HG02623 (cell line): ENCODE results near the gene PEPD.
A peak's percentile ranks its signal among the peaks of the same experiment; 100 is the strongest.

ENCODE experiments used
- ATAC-seq: cut with Tn5 transposase; IDR thresholded peaks from one replicate; pipeline ENCODE4 v1.9.1; 2021; ENCODE audit warnings: moderate library complexity; ENCODE audit not compliant: unreplicated experiment

The PEPD gene

DNA sequence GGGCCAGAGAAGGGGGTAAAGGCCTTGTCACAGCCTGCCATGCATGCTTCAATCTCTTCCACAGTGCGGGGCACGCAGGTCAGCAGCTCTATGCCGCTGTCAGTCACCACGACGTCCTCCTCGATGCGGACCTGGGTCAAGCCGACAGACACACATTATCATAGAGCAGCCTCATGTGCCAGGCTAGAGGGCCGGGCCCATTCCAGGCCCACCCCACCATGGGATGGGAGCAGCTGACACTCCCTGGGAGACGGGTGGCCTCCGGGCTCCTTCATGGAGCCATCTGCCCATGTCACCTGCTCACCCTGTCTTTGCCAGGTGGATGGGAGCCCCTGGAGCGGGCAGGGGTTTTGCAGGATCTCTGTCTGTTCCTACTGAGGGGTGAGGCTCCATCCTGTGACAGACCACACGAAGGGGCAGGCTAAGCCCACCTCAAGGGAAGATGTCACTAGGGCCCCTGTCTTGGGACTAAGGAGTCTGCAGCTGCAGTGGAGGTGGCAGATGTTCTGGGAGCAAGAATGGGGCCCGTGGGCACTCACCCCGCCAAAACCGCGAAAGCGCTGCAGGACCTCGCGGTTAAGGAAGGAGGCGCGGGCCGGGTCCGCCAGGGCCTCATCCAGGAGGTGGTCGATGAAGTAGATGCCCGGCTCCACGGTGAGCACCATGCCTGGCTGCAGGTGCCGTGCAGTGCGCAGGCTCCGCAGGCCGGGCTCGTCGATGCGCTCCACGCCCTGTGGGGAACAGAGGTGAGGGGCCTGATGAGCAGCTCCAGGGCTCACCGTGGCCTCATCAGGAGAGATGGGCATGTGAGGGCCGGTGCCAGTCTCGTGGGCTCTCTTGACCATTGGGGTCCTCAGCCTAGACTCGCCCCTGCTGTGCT is 134.0 kb downstream of the PEPD start:
- no peak for ATAC-seq

DNA sequence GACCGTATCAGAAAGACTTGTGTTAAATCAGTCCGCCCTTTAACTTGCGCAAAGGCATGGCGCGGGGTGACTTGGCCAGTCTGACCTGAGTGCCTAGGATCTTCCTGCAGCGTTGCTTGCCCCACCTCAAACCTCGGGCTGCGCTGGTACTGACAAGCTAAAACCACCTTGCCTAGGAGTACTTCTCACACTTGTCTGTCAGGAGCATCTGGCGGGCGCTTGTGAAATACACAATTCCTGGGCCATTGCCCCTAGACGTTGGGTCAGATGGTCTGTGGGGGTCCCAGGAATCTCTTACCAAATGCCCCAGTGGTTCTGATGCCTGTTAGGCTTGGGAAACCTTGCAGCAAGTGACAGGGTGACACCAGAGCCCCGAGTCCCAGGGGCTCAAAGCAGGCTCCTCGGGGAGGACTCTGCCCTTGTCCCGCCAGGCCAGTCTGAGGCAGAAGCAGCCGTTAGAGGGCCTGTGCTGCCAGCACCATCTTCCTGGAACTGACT is 135.2 kb downstream of the PEPD start:
- ATAC-seq = no peak

DNA sequence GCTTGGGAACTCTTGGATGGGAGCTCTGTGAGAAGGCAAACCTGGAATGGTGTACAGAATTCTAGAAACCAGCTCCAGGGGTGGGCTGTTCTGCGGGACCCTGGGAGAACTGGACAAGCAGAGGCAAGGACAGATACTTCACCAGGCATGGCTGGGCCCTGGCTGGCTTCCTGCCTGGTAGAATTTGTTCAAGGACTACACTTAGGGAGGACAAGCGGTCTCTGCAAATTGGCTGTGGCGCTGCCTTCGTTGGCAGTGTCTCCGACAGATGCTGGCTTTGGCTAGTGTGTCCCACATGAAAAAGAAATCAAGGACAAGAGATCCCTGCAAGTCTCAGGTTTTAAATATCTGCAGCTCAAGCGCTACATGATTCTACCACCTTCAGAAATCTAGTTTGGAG is 135.6 kb downstream of the PEPD start:
- ATAC-seq = no peak

- ATAC-seq = no peak
Observed at GRCh38 chr19:33384983-33385382, 136.6 kb downstream of the PEPD start.

GRCh38 chr19:33383720-33384292 is 137.8 kb downstream of the PEPD start:
- no peak for ATAC-seq

- no peak for ATAC-seq
Observed at GRCh38 chr19:33382982-33383381, 138.6 kb downstream of the PEPD start.

GRCh38 chr19:33382006-33382405 is 139.6 kb downstream of the PEPD start:
- no peak for ATAC-seq

DNA sequence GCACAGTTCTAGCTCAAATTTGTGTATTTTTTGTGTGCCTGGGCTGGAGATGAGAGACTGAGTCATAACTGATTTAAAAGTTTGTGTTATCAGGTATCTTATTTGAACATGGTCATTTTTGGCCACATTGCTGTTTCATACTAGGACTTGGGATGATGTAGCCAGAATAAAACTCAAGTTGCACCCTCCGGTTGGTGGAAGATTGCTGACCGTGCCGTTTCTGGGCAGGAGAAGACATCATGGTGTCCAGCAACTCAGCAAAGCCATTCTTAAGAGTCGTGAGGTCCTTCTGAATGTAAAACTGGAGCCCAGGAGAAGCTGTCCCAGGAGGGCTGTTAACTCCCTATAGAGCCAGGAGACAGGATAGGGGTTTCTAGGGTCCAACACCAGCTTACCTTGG is 140.5 kb downstream of the PEPD start:
- no peak for ATAC-seq

GRCh38 chr19:33379151-33379829 is 142.3 kb downstream of the PEPD start:
- ATAC-seq = no peak

DNA sequence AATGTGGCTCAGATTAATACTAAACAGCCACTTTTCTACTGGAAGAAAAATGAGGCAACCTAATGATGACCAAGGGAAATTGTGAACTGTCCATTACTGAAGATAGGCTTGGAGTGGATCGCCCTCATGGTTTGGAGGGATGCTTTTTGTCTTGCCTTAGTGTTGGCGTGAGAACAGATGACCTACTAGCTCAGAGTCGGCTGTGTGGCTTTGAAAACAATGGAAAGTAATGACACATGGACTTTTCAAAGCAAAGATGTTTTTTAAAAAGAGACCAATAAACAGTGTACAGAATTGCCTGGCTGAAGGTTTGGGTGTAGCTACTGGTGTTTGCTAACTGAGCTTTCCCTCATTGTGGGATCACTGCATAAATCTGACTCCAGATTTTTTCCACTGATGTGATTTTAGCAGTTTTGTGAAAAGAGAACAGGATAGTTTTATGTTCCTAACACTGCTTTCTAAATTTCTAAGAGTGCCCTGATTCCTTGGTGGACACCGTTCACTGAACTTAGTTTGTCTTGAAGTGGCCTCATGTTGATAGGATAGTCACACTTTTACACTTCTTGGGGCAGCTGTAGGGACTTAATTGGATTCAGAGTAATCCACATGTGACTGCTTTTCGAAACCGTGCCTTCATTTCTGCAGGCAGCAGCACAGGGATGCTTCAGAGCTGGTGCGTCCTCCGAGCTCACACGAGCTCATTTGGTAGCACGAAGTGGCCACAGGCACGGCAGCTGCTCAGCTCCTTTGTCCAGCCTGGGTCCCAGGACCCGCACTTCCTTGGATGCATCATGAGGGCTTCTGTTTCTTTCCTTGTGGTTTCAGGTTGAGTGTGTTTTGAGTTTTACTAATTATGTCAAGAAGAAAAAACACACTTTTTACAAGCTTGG is 143.8 kb downstream of the PEPD start:
- no peak for ATAC-seq

- no peak for ATAC-seq
Observed at GRCh38 chr19:33376941-33377557, 144.5 kb downstream of the PEPD start.

DNA sequence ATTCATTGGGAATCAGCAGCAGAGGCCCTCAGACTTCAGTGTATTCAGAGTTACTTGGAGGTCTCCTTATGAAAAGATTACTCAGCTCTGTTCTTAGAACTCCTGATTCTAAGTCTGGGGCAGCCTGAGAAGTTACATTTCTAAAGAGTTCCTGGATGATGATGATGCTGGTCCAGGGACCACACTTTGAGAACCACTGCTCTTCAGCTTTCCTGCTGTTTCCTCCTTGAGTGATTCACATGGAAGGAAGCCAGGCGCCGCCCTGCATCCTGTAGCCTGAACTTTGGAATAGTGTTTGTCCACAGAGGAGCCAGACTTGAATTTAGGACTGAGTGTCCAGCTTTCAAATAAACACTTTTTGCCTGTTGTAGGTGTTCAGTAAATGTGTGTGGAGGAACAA is 145.2 kb downstream of the PEPD start:
- no peak for ATAC-seq

DNA sequence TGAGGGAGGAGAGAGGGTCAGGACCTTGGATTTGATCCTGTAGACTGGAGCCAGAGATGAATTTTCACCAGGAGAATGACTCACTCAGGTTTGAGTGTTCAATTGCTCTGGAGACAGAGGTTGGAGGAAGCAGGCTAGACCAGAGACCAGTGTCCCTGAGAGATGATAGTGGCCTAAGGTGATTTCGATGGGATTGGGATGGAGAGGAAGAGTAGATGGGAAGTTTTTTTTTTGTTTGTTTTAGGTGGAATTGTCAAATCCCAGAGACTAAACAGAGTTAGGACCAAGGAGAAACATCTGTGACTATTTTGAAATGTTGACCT is 145.8 kb downstream of the PEPD start:
- no peak for ATAC-seq

DNA sequence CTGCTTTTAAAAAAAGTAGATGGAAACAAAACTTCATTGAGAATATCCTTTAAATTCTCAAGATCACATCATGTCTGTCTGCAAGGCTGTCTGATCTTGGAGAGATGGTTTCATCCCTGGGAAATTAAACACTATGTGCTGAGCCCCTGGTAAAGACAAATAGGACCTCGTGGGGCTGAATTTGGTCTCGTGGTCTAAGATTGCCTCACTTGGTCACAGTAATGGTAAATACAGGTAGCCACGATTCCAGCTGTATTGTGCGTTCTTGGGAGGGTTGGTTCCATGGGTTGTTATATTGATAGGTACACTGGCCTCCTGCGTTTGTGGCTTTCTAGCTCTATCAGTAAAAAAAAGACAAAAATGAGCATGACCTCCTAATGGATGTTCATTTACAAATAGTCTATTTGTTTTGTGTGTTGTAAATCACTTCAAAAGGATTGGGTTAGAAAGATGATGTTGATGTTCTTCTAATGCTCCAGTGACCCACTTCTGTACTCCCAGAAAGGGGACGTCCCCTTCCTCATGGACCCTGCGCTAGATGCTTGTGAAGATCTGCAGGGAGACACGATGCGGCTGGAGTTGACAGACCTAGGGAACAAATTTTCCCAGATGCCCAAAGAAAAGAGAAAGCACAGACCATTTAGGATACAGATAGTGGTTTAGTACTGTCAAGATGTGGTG is 146.3 kb downstream of the PEPD start:
- no peak for ATAC-seq

GRCh38 chr19:33374236-33374714 is 147.3 kb downstream of the PEPD start:
- ATAC-seq = no peak

DNA sequence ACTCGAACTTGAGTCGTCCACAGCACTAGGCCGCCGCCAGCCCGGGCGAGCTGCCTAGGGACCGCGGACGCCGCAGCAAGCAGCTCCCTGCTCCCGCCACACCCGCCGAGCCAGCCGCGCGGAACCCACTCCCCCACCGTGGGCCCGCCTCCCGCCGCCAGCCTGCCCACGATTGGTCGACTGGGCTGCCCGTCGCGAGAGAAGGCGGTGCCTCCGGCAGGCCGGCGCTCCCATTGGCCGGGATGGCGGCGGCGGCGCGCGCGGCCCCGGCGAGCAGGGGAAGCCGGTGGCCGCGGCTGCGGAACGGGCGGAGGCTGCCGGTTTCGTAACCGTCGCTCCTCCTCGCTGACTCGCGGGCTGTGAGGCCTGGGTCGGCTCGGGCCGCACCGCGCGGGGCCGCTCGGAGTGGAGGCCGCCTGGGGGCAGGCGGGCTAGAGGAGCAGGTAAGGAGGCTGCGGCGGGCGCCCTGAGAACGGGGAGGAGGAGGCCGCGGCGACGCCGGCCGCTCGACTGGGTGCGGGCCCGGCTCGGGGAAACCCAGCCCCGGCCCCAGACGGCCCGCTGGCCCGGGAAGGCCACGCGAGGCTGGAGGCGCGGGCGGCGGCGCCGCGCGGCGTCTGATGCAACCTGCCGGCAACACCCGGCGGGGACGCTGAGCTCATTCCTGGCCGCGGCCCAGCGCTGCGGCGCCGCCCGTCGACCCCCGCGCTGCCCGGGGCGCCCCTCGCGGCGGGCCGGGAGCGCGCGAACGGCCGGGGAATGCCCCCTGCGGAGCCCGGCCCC is 147.9 kb downstream of the PEPD start, which contains the start of gene CEBPG:
Gene CEBPG, plus strand, starts transcription at position 257 of the 783 bp plus-strand sequence. CDS start 5,531 bp downstream, outside the sequence.
- peak; percentile 83 for ATAC-seq

- no peak for ATAC-seq
Observed at GRCh38 chr19:33370783-33371182, 150.8 kb downstream of the PEPD start.

DNA sequence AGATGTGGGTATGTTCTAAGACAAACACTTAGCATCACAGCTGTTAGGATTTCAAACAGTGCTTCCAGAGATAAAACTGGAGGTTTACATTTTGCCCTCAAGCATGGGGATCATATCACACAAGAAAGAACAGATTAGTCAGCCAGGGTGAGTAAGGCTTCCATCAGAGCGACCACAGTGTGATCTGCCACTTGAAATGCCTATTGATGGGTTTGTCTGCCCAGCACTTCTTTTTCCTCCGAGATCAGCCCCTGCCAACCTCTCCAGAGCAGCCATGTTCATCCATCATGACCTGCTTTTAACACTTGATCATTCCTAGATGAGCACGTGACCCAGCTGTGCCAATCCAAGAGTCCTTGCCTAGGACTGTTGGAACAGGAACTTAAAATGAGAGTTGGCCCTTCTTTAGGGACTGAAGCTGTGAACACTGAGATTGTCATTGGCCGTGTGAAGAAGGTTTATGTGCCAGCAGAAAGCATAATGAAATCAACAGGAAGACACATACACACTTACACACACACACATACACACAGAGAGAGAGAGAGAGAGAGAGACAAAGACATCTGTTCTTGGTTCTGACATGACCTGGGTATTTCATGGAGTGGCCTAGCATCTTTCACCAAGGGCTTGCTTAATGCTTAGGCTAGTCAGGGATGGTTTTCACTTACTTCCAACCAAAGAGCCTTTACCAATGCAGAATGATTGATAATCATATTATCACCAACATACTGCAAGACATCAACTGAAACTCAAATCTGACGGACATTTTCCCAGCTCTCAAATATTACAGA is 153.3 kb downstream of the PEPD start:
- ATAC-seq = no peak
